ENCODE measurements around the gene DCAF5.

GRCh38 chr14:69004731-69005431, 148.0 kb downstream of the DCAF5 start:
- TF ChIP-seq CTCF (IDR thresholded peaks at IDR 0.05) (no peak), POLR2A (IDR thresholded peaks at IDR 0.05) (no peak)
